ENCODE measurements around the gene ITPRIPL1.
"Not testable (repeated sequence)": the region's sequence is repeated elsewhere in the genome, so short reads cannot be mapped to it uniquely, and the experiment has no call there.

ITPRIPL1 gene, protein sequence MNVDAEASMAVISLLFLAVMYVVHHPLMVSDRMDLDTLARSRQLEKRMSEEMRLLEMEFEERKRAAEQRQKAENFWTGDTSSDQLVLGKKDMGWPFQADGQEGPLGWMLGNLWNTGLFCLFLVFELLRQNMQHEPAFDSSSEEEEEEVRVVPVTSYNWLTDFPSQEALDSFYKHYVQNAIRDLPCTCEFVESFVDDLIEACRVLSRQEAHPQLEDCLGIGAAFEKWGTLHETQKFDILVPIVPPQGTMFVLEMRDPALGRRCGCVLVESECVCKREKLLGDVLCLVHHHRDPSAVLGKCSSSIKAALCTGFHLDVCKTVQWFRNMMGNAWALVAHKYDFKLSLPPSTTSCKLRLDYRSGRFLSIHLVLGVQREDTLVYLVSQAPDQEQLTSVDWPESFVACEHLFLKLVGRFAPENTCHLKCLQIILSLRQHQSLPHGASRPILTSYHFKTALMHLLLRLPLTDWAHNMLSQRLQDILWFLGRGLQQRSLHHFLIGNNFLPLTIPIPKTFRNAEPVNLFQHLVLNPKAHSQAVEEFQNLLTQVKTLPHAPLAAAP

DNA sequence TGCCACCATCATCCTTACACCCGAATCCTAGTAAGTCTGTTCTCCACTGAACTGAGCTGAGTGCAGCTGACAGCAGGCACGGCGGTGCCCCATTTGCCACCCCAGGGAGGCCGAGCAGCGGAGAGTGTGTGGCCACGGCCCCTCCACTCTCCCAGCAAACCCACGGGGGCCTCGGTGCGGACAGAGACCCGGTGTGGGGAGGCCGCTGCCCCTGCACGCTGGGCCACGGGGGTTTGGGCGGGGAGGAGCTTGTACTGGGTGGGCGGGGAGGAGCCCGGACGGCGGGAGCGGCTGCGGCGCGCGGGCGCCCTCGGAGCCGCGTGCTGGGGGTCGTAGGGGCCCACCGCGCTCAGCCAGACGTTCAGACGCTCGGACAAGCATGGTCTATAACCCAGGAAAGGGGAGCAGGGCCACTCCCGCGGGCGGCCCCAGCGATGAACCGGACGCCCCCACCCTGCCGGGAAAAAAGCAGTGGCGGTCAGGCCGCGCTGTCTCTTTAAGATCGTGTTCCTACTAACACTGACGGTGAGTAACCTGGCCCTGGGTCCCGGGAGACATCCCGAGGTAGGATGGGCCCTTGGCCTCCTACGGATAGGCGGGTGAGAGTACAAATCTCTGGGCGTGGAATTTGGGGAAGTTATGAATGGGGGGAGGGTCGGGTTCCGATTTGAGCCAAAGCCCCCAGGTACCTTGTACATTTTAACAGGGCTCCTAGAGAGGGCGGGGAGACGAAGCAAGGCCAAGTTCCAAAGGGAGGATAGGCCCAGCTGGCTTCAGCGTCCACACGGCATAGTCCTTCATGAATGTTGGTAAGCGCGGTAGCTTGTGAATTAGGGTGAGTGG lies at the start of gene ITPRIPL1:
Gene ITPRIPL1 (plus strand): TSS at position 277 of the 843 bp plus-strand sequence. CDS start 523 bp downstream, at position 800.
- DNase-seq = peak in 2 of 51 donors; percentile 6 to 13

- DNase-seq = peak in 2 of 51 donors; percentile 12 to 36
Measured at GRCh38 chr2:96276787-96277499, 48.2 kb upstream of the ITPRIPL1 start.

- no peak for DNase-seq
Measured at GRCh38 chr2:96287273-96287856, 37.8 kb upstream of the ITPRIPL1 start.

DNA sequence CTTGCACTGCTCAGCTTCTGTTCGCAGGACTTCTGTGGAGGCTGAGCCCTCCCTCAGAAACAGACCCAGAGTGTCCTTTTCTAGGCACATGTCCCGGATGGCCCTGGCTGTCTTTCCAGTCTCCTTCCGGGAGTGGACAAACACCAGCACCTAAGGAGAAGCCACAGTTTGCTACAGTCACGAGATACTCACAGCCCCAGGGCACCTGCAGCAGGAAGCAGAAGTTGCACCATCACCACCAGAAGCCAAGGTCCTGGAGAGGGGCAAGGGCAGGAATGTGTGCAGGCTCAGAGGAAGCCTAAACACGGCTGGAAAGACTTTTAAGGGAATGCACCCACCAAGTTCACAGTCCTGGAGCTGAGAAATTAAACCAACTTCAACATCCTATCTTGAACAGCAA lies 33.4 kb upstream of the ITPRIPL1 start:
- DNase-seq = no peak

- not testable (repeated sequence) for DNase-seq
Measured at GRCh38 chr2:96294271-96294670, 30.8 kb upstream of the ITPRIPL1 start.

- no peak for DNase-seq
Measured at GRCh38 chr2:96296925-96297324, 28.2 kb upstream of the ITPRIPL1 start.

DNA sequence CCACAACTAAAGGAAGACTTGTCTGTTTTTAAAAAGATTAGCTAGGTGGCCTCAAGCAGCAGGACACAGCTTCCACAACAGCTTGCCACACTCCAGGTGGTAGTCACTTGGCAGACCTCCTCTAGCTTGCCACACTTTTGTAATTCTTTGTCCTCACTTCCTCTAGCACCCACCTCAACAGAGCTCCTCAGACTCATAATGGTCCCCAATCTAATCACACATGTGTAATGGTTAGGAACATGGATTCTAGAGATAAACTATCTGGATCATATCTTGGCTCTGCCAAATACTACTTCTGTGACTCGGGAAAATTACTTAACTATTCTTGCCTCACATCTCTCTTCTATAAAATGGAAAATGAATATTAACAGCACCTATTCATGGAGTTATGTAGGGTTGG lies 23.3 kb upstream of the ITPRIPL1 start:
- no peak for DNase-seq

GRCh38 chr2:96304606-96305005 lies 20.5 kb upstream of the ITPRIPL1 start:
- DNase-seq = no peak

GRCh38 chr2:96305091-96305978 lies 19.8 kb upstream of the ITPRIPL1 start, which contains the start of gene SNRNP200:
SNRNP200 (minus strand) TSS chr2:96305546; CDS start chr2:96305437, 109 bp downstream.
- DNase-seq = peak; percentile 26 to 93 (median 79)

- peak in 3 of 51 donors; percentile 15 to 34 (median 16) for DNase-seq
Measured at GRCh38 chr2:96305979-96306308, 19.2 kb upstream of the ITPRIPL1 start.

GRCh38 chr2:96306370-96306769 lies 18.7 kb upstream of the ITPRIPL1 start:
- DNase-seq = no peak

- DNase-seq = no peak
Measured at GRCh38 chr2:96308248-96308647, 16.9 kb upstream of the ITPRIPL1 start.

DNA sequence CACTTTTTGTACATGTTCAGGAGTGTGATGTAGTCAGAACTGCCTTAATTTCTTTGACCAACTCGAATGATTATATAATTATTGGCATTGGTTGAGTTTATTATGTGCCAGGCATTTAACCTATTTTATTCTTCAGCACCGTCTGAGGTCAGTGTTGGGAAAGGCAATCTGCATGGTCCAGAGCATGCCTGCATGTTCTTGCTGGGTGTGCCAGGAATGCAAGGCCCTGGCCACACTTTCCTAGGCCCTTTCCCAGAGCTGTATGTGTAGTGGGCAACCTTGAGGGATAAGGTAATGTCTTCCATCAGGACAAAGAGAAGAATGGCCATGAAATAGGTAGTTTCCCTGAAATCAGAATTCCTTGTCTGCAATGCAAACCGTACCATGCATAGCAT lies 10.1 kb upstream of the ITPRIPL1 start:
- DNase-seq = no peak

GRCh38 chr2:96315400-96316071 lies 9.6 kb upstream of the ITPRIPL1 start:
- DNase-seq = no peak

- DNase-seq = no peak
Measured at GRCh38 chr2:96316999-96317398, 8.1 kb upstream of the ITPRIPL1 start.

DNA sequence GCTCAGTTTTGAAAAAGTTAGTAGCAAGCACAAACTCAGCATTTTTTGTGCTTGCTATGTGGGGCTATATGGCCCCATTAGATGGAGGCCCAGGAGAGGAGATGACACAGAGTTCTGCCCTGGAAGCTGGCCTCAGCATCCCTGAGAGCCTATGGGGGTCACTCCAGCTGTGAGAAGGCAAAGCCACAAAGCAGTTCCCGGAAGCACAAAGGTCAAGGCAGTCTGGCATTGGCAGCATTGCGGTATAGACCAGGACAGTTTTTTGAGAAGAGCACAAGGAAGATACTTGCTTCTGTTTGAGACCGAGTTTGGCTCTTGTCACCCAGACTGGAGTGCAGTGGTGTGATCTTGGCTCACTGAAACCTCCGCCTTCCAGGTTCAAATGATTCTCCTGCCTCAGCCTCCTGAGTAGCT lies 7.5 kb upstream of the ITPRIPL1 start:
- DNase-seq = no peak

DNA sequence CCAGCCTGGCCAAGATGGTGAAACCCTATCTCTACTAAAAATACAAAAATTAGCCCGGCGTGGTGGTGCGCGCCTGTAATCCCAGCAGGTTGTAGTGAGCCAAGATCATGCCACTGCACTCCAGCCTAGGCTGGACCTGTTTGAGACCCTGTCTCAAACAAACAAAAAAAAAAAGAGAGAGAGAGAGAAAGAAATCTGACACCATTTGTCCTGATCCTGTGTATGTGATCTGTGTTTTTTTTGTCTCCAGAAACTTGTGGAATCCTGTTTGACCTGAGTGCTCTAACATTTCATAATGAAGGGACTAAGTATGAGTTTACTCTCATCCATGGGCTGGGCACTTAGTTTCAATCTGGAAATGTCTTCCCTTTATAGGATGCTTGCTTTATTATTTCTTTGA lies 6.4 kb upstream of the ITPRIPL1 start:
- no peak for DNase-seq

GRCh38 chr2:96319396-96319795 lies 5.7 kb upstream of the ITPRIPL1 start:
- DNase-seq = no peak

DNA sequence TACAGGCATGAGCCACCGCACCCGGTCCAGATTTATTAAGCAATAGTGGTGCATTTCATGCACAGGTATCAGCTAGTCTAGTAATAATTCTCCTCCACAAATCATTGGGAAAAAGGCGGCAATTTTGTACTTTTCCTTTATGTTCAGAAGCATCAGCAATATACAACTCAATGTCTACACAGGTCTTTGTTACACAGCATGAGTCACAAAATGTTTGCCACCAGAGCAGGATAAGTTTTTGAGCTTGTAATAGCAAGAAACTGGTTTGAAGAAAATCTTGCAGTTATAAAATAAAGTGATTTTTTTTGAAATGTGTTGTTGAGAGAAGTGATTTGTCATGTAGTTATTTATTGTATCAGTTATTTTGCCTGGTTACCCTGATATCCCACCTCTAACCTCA lies 4.8 kb upstream of the ITPRIPL1 start:
- no peak for DNase-seq

Data from hypothalamus (tissue), 51 donors.